ENCODE measurements around the gene LANCL2. TPM values are rescaled to one million over a fixed set of nuclear protein-coding genes. Genes with fewer than 3 reads are reported as not detected.

The LANCL2 gene
- total and polyA plus RNA-seq, 4 donors = 6.2 to 11.9 (median 10.8) TPM

DNA sequence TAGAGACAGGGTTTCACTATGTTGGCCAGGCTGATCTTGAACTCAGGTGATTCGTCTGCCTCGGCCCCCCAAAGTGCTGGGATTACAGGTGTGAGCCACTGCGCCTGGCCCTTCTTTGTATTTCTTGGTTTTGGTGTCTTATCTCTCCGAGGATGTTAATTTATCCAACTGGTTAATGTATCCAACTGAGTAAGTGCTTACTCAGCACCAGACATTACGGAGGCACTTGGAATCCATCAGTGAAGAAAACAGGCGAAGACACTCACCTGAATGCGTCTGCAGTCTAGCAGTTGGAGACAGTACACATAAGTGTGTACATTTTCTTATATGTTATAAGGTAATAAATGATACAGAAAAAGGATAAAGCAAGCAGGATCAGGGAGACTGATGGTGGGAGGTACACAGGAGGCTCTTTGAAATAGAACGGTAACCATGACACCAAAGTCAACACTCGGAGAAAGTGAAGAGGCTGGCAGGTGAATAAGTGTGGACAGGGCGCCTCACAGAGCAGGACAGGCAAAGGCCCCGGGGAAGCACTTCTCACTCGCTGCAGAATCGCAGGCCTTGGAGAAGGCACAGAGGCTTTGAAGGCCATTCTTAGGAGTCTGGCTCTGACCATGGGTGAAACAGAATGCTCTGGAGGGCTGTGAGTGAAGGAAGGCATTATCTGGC, 73.1 kb downstream of the LANCL2 start:
- H3K27me3 ChIP-seq (ENCODE audit: control insufficient read depth in 4 of 4, insufficient read depth in 4 of 4, low read length in 3 of 4) = no peaks in the 10 kb centered on the region
- H3K9ac ChIP-seq (ENCODE audit: low read depth in 1 of 2, low read length in 2 of 2) = no peak overlapping the region
- no peaks in the 10 kb centered on the region for H3K9me3 ChIP-seq (ENCODE audit: control insufficient read depth in 4 of 4, low read length in 3 of 4)
- 93% methylated on average over 13 of the region's 13 CpGs for WGBS
- H3K4me1 ChIP-seq (ENCODE audit: control insufficient read depth in 4 of 4, insufficient read depth in 4 of 4, low read length in 3 of 4) = no peaks in the 10 kb centered on the region
- no peaks in the 10 kb centered on the region for H3K36me3 ChIP-seq (ENCODE audit: control insufficient read depth in 4 of 4, insufficient read depth in 3 of 4, low read depth in 1 of 4, low read length in 3 of 4)
- TF ChIP-seq, protein P1, sequence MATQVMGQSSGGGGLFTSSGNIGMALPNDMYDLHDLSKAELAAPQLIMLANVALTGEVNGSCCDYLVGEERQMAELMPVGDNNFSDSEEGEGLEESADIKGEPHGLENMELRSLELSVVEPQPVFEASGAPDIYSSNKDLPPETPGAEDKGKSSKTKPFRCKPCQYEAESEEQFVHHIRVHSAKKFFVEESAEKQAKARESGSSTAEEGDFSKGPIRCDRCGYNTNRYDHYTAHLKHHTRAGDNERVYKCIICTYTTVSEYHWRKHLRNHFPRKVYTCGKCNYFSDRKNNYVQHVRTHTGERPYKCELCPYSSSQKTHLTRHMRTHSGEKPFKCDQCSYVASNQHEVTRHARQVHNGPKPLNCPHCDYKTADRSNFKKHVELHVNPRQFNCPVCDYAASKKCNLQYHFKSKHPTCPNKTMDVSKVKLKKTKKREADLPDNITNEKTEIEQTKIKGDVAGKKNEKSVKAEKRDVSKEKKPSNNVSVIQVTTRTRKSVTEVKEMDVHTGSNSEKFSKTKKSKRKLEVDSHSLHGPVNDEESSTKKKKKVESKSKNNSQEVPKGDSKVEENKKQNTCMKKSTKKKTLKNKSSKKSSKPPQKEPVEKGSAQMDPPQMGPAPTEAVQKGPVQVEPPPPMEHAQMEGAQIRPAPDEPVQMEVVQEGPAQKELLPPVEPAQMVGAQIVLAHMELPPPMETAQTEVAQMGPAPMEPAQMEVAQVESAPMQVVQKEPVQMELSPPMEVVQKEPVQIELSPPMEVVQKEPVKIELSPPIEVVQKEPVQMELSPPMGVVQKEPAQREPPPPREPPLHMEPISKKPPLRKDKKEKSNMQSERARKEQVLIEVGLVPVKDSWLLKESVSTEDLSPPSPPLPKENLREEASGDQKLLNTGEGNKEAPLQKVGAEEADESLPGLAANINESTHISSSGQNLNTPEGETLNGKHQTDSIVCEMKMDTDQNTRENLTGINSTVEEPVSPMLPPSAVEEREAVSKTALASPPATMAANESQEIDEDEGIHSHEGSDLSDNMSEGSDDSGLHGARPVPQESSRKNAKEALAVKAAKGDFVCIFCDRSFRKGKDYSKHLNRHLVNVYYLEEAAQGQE (IDR thresholded peaks at IDR 0.05) = no peak
- TF ChIP-seq JUND (IDR thresholded peaks at IDR 0.05) = no peak
- TF ChIP-seq NR2F2 (IDR thresholded peaks at IDR 0.05) = no peak
- TF ChIP-seq, protein P2, sequence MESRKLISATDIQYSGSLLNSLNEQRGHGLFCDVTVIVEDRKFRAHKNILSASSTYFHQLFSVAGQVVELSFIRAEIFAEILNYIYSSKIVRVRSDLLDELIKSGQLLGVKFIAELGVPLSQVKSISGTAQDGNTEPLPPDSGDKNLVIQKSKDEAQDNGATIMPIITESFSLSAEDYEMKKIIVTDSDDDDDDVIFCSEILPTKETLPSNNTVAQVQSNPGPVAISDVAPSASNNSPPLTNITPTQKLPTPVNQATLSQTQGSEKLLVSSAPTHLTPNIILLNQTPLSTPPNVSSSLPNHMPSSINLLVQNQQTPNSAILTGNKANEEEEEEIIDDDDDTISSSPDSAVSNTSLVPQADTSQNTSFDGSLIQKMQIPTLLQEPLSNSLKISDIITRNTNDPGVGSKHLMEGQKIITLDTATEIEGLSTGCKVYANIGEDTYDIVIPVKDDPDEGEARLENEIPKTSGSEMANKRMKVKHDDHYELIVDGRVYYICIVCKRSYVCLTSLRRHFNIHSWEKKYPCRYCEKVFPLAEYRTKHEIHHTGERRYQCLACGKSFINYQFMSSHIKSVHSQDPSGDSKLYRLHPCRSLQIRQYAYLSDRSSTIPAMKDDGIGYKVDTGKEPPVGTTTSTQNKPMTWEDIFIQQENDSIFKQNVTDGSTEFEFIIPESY (IDR thresholded peaks at IDR 0.05) = no peak
- TF ChIP-seq FOXA2 (IDR thresholded peaks at IDR 0.05) = no peak
- TF ChIP-seq RAD21 (IDR thresholded peaks at IDR 0.05) = no peak
- TF ChIP-seq, protein P3, sequence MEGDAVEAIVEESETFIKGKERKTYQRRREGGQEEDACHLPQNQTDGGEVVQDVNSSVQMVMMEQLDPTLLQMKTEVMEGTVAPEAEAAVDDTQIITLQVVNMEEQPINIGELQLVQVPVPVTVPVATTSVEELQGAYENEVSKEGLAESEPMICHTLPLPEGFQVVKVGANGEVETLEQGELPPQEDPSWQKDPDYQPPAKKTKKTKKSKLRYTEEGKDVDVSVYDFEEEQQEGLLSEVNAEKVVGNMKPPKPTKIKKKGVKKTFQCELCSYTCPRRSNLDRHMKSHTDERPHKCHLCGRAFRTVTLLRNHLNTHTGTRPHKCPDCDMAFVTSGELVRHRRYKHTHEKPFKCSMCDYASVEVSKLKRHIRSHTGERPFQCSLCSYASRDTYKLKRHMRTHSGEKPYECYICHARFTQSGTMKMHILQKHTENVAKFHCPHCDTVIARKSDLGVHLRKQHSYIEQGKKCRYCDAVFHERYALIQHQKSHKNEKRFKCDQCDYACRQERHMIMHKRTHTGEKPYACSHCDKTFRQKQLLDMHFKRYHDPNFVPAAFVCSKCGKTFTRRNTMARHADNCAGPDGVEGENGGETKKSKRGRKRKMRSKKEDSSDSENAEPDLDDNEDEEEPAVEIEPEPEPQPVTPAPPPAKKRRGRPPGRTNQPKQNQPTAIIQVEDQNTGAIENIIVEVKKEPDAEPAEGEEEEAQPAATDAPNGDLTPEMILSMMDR (IDR thresholded peaks at IDR 0.05; ENCODE audit: low read depth, low read length, missing input control) = no peak
- TF ChIP-seq, protein P4, sequence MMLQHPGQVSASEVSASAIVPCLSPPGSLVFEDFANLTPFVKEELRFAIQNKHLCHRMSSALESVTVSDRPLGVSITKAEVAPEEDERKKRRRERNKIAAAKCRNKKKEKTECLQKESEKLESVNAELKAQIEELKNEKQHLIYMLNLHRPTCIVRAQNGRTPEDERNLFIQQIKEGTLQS (IDR thresholded peaks at IDR 0.05) = no peak
- TF ChIP-seq GABPA (IDR thresholded peaks at IDR 0.05 in 1 of 2, conservative IDR thresholded peaks at IDR 0.05 in 1 of 2) = no peak
- TF ChIP-seq SP1 (IDR thresholded peaks at IDR 0.05) = no peak
- TF ChIP-seq YY1 (IDR thresholded peaks at IDR 0.05) = no peak
- no peak for TF ChIP-seq HNF4A (conservative IDR thresholded peaks at IDR 0.05)
- no peak for TF ChIP-seq RXRA (IDR thresholded peaks at IDR 0.05)
- TF ChIP-seq, protein P5, sequence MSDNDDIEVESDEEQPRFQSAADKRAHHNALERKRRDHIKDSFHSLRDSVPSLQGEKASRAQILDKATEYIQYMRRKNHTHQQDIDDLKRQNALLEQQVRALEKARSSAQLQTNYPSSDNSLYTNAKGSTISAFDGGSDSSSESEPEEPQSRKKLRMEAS (IDR thresholded peaks at IDR 0.05) = no peak
- no peak for TF ChIP-seq HNF4G (IDR thresholded peaks at IDR 0.05)
- no peak for TF ChIP-seq TAF1 (conservative IDR thresholded peaks at IDR 0.05)
- no peak for TF ChIP-seq EGR1 (IDR thresholded peaks at IDR 0.05; ENCODE audit: low read depth in 2 of 2)
- no peak for TF ChIP-seq FOXA1 (IDR thresholded peaks at IDR 0.05)
- DNase-seq (ENCODE audit: low spot score) = no peak
- H3K4me3 ChIP-seq (ENCODE audit: low read depth in 1 of 3, low read length in 3 of 3) = no peak overlapping the region
- H3K27ac ChIP-seq (ENCODE audit: low read depth in 1 of 2, low read length in 2 of 2) = no peak overlapping the region
